ENCODE results near the gene BTBD8.
A peak's percentile ranks its signal among the peaks of the same experiment; 100 is the strongest.

Gene BTBD8

DNA sequence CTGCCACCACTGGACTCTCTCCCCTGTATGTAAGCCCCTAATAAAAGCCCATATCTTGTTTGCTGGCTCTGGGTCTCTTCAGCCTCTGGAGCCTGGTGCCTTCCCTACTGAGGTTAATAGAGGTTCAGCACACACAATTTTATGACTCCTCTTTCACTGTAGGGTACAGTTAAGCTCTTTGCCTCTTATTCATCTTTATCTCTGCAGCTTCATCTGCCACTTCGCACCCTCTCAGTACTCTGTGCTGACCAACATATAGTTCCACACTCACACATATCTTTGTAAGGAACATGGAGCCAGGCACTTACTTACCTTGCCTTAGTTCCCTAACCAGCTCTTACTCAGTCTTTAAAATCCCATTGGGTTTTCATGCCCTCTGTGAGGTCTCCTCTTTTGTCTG is 4.5 kb downstream of the BTBD8 start:
- Histone ChIP-seq H3K27ac (no peak overlapping the region), H4K20me1 (no peaks in the 10 kb centered on the region), H3K4me1 (peaks cover 0 to 13% (median 8%) of the 10 kb centered on the region in 10 experiments; a peak in 12 of 20 replicates), H3K9me3 (replicated peaks in 1 of 11) (peaks cover 40 to 55% (median 43%) of the 10 kb centered on the region in 11 experiments), H3K36me3 (peaks cover 0 to 32% (median 20%) of the 10 kb centered on the region in 11 experiments; a peak in 14 of 22 replicates), H3K4me3 (no peak overlapping the region), H3K9ac (no peak overlapping the region), H3K27me3 (no peaks in the 10 kb centered on the region), H3K4me2 (no peak overlapping the region)
- no peak for TF ChIP-seq Cebpa-rat (IDR thresholded peaks at IDR 0.05)

DNA sequence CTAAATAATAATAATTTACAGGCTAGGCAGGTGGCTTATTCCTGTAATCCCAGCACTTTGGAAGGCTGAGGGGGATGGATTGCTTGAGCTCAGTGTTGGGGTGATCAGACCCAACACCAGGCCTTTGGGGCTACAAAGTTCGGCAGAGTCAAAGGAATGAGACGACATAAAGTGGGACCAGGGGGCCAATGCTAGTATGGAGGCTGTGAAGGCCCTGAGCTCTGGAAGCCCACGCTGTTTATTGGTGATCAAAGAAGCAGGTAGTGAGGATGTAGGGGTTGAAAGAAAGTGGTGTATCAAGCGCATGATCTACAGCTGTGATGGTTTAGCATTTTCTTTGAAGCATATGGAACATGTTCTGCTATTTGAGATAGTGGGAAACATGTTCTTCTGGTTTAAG is 5.6 kb downstream of the BTBD8 start:
- Histone ChIP-seq H3K36me3 (peaks cover 0 to 39% (median 20%) of the 10 kb centered on the region in 11 experiments; a peak in 14 of 22 replicates), H3K4me2 (no peak overlapping the region), H4K20me1 (no peaks in the 10 kb centered on the region), H3K9ac (no peak overlapping the region), H3K27ac (no peak overlapping the region), H3K4me3 (peak overlapping the region in 1 of 10 experiments; percentile 7; a peak in 3 of 20 replicates), H3K4me1 (peaks cover 0 to 9% (median 5%) of the 10 kb centered on the region in 10 experiments; a peak in 10 of 20 replicates), H3K27me3 (no peaks in the 10 kb centered on the region), H3K9me3 (replicated peaks in 1 of 11) (peaks cover 40 to 55% (median 44%) of the 10 kb centered on the region in 11 experiments)
- no peak for TF ChIP-seq Cebpa-rat (IDR thresholded peaks at IDR 0.05)

DNA sequence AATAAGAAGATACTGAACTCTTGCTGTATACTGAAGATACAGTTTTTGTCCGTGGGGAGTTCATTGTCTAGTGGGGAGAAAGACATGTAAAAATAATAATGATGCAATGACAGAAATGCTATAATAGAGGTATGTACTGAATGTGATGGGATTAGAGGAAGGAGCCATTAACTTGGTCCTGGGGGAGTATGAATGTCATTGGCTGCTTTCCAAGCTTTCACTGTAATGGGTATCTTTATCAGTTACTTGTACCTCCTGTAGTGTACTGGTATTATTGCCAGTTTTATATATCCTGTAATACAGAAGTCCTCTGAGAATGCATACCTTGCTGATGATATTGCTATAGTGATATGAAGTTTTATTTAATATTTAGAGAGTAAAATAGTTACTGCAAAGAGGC is 7.4 kb downstream of the BTBD8 start:
- no peak overlapping the region for H3K4me2 ChIP-seq
- no peaks in the 10 kb centered on the region for H3K4me1 ChIP-seq
- H3K9ac ChIP-seq: no peak overlapping the region
- no peak for TF ChIP-seq Cebpa-rat (IDR thresholded peaks at IDR 0.05)
- no peak overlapping the region for H3K27ac ChIP-seq
- peaks cover 40 to 55% (median 44%) of the 10 kb centered on the region in 11 experiments for H3K9me3 ChIP-seq (replicated peaks in 1 of 11)
- H3K4me3 ChIP-seq: no peak overlapping the region
- no peaks in the 10 kb centered on the region for H3K27me3 ChIP-seq
- peaks cover 0 to 39% (median 21%) of the 10 kb centered on the region in 11 experiments; a peak in 14 of 22 replicates for H3K36me3 ChIP-seq
- no peaks in the 10 kb centered on the region for H4K20me1 ChIP-seq

DNA sequence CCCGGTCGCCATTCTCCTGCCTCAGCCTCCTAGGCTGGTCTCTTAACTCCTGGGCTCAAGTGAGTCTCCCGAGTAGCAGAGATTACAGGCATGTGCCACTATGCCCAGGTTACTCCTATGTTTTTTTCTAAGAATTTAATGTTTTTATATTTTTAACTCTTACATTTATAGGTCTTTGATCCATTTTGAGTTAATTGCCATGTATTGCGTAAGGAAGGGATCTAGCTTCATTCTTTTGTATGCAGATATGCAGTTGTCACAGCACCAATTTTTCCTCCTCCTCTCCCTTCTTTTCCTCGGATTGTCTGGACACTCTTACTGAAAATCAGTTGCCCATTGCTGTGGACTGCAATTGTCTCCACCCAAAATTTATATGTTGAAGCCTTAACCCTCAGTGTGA is 11.5 kb downstream of the BTBD8 start:
- Histone ChIP-seq H3K4me3 (no peak overlapping the region), H3K36me3 (peaks cover 0 to 18% (median 5%) of the 10 kb centered on the region in 11 experiments; a peak in 13 of 22 replicates)
- TF ChIP-seq Cebpa-rat (IDR thresholded peaks at IDR 0.05): peak in 4 of 11 experiments; percentile 15 to 57 (median 27); a peak in 4 of 22 replicates

DNA sequence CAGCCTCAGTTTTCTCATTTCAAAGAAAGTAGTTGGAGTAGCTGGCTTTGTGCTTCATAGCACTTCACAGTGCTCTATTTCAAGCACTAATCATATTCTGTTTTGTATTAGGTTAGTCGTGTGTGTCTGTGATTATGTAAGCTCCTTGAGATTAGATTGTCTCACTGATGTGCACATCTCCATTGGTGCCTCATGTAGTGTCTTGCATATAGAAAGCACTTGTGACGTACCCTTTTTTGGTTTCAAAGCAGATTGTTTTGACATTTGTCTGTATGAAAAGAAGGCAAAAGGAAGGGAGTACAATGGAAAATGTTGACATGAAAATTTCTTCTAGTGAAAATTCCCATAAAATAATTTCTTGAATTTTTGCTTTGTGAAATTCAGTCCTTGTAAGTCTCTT is 13.9 kb downstream of the BTBD8 start:
- H3K27me3 ChIP-seq: no peaks in the 10 kb centered on the region
- H3K4me2 ChIP-seq: no peak overlapping the region
- H3K27ac ChIP-seq: no peak overlapping the region
- H3K9me3 ChIP-seq (replicated peaks in 1 of 11): peaks cover 0 to 9% (median 0%) of the 10 kb centered on the region in 11 experiments; a peak in 2 of 22 replicates
- no peak for TF ChIP-seq Cebpa-rat (IDR thresholded peaks at IDR 0.05)
- H4K20me1 ChIP-seq: no peaks in the 10 kb centered on the region
- H3K4me3 ChIP-seq: no peak overlapping the region
- peaks cover 0 to 13% (median 3%) of the 10 kb centered on the region in 11 experiments; a peak in 4 of 22 replicates for H3K36me3 ChIP-seq
- peaks cover 0 to 16% (median 0%) of the 10 kb centered on the region in 10 experiments; a peak in 8 of 20 replicates for H3K4me1 ChIP-seq
- H3K9ac ChIP-seq: no peak overlapping the region

More for the DNA sequence above, 11.5 kb downstream of the BTBD8 start:
- Histone ChIP-seq H3K4me2 (no peak overlapping the region), H3K27me3 (no peaks in the 10 kb centered on the region), H3K9ac (no peak overlapping the region), H3K27ac (no peak overlapping the region), H4K20me1 (no peaks in the 10 kb centered on the region), H3K9me3 (replicated peaks in 1 of 11) (peaks cover 5 to 20% (median 10%) of the 10 kb centered on the region in 11 experiments), H3K4me1 (peaks cover 0 to 12% (median 0%) of the 10 kb centered on the region in 10 experiments; a peak in 8 of 20 replicates)

DNA sequence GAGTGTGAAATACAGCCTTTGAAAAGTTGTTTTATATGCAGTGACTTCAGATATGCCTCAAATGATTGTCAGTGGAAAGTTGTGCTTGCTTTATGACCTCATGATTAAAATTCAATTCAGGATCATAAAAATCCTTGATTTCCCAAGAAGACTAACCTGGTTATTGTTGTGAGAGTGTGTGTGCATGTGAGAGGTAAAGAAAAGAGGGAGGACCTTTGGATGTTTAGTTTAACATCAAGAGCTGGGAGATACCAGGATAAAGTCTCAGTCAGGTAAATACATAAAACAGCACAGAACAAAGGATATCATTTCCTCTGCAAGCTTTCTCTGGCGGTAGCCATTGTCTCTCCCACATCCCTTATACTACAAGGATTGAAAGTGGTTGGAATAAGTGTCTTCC is 14.4 kb downstream of the BTBD8 start:
- Histone ChIP-seq H3K4me2 (no peak overlapping the region), H3K27me3 (no peaks in the 10 kb centered on the region), H4K20me1 (no peaks in the 10 kb centered on the region), H3K36me3 (peaks cover 0 to 8% (median 0%) of the 10 kb centered on the region in 11 experiments; a peak in 4 of 22 replicates), H3K9ac (no peak overlapping the region), H3K4me1 (peaks cover 0 to 16% (median 0%) of the 10 kb centered on the region in 10 experiments; a peak in 8 of 20 replicates), H3K27ac (no peak overlapping the region), H3K9me3 (replicated peaks in 1 of 11) (peaks cover 0 to 9% (median 0%) of the 10 kb centered on the region in 11 experiments; a peak in 1 of 22 replicates), H3K4me3 (no peak overlapping the region)
- no peak for TF ChIP-seq Cebpa-rat (IDR thresholded peaks at IDR 0.05)

DNA sequence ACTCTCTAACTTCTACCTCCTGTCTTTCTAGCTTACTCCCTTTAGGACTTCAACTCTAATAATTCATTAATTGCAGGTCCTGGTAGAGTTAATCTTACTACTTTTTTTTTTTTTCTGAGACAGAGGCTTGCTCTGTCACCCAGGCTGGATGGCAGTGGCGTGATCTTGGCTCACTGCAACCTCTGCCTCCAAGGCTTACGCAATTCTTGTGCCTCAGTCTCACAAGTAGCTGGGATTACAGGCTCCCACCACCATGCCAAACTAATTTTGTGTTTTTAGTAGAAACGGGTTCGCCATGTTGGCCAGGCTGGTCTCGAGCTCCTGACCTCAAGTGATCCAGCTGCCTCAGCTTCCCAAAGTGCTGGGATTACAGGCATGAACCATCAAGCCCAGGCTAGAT is 15.7 kb downstream of the BTBD8 start:
- Histone ChIP-seq H3K4me1 (peaks cover 0 to 16% (median 0%) of the 10 kb centered on the region in 10 experiments; a peak in 8 of 20 replicates), H3K36me3 (peaks cover 0 to 5% (median 0%) of the 10 kb centered on the region in 11 experiments; a peak in 2 of 22 replicates)

DNA sequence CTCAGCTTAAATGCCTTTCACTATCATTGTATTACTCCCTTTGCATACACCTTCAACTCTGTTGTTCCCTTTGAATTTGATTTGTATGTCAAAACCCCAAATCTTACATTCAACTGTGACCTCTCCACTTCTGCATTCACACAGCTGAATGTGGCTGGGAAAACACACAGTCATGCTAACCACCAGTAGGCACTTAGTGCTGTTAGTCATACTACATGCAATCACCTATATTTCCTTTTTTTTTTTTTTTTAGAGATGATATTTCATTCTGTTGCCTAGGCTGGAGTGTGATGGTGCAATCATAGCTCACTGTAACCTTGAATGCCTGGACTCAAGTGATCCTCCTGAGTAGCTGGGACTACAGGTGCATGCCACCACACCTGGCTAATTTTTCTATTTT is 16.2 kb downstream of the BTBD8 start:
- H3K27me3 ChIP-seq: no peaks in the 10 kb centered on the region
- H3K4me2 ChIP-seq: peak overlapping the region in 4 of 11 experiments; percentile 21 to 50 (median 38); a peak in 6 of 22 replicates
- TF ChIP-seq Cebpa-rat (IDR thresholded peaks at IDR 0.05): no peak
- H4K20me1 ChIP-seq: no peaks in the 10 kb centered on the region
- H3K9ac ChIP-seq: no peak overlapping the region
- peak overlapping the region in 1 of 11 experiments; percentile 46; a peak in 1 of 22 replicates for H3K27ac ChIP-seq
- H3K36me3 ChIP-seq: peaks cover 0 to 5% (median 0%) of the 10 kb centered on the region in 11 experiments; a peak in 2 of 22 replicates
- H3K4me3 ChIP-seq: no peak overlapping the region
- H3K4me1 ChIP-seq: peaks cover 0 to 16% (median 0%) of the 10 kb centered on the region in 10 experiments; a peak in 8 of 20 replicates
- no peaks in the 10 kb centered on the region for H3K9me3 ChIP-seq (replicated peaks in 1 of 11)

More for the DNA sequence above, 15.7 kb downstream of the BTBD8 start:
- Histone ChIP-seq H3K27ac (peak overlapping the region in 2 of 11 experiments; percentile 2 to 46; a peak in 3 of 22 replicates), H3K9ac (no peak overlapping the region), H4K20me1 (no peaks in the 10 kb centered on the region), H3K4me3 (no peak overlapping the region), H3K4me2 (peak overlapping the region in 4 of 11 experiments; percentile 21 to 50 (median 38); a peak in 6 of 22 replicates), H3K27me3 (no peaks in the 10 kb centered on the region), H3K9me3 (replicated peaks in 1 of 11) (peaks cover 0 to 4% (median 0%) of the 10 kb centered on the region in 11 experiments; a peak in 1 of 22 replicates)
- 0 out of 22 replicates have a peak, but pooled peaks of 1 of the 11 experiments have one; percentile 44 for TF ChIP-seq Cebpa-rat (IDR thresholded peaks at IDR 0.05)

DNA sequence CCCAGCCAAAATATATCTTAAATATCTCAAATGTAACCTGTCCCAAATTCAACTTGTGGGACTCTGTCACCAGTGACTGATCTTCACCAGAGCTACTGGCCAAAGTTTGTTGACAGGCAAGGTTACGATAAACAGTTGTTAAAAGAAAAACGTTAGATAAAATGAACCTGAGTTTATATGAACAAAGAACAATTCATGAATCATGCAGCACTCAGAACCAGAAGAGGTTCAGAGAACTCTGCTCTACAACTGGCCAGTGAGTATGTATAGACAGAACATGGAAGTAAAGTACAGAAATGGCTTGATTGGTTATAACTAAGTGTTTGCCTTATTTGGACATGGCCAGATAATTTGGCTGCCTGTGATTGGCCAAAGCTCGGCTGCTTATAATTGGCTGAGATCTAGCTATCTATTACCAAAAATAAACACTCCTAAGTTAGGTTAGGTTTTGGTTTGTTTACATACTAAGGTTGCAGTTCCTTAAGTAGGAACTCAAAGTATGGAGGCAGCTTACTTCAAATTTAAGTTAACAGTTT is 25.5 kb downstream of the BTBD8 start:
- no peaks in the 10 kb centered on the region for H4K20me1 ChIP-seq
- no peak overlapping the region for H3K27ac ChIP-seq
- peaks cover 0 to 29% (median 0%) of the 10 kb centered on the region in 11 experiments; a peak in 6 of 22 replicates for H3K36me3 ChIP-seq
- peaks cover 0 to 9% (median 6%) of the 10 kb centered on the region in 11 experiments; a peak in 5 of 22 replicates for H3K9me3 ChIP-seq (replicated peaks in 1 of 11)
- H3K4me2 ChIP-seq: no peak overlapping the region
- no peak overlapping the region for H3K4me3 ChIP-seq
- H3K27me3 ChIP-seq: no peaks in the 10 kb centered on the region
- H3K9ac ChIP-seq: no peak overlapping the region
- H3K4me1 ChIP-seq: no peaks in the 10 kb centered on the region
- TF ChIP-seq Cebpa-rat (IDR thresholded peaks at IDR 0.05): no peak

Data from BLaER1 treated with 17β-estradiol and CSF1 and Interleukin-3, amounts not matched to agents 10 nM and 100 nM (cell line).